Endodermal cell (in vitro differentiated cells): Measurements from ENCODE around the gene ELP5. TPM values are rescaled to one million over a fixed set of nuclear protein-coding genes. Genes with fewer than 3 reads are reported as not detected.

Experiments
- DNase-seq: peaks from one replicate; pipeline ENCODE4 v3.0.0-alpha.2; 2017
- H3K27ac ChIP-seq: 2 replicates; pipeline ENCODE4 v1.5.1; 2013; ENCODE audit warnings: mild to moderate bottlenecking, low read depth, low read length, moderate library complexity
- H3K27me3 ChIP-seq: 2 replicates; pipeline ENCODE4 v1.6.1; 2013; ENCODE audit warnings: mild to moderate bottlenecking, low read length, moderate library complexity; ENCODE audit not compliant: insufficient read depth, control insufficient read depth, poor library complexity, severe bottlenecking
- H3K36me3 ChIP-seq: 2 replicates; pipeline ENCODE4 v1.7.0; 2013; ENCODE audit warnings: mild to moderate bottlenecking, low read length, moderate library complexity; ENCODE audit not compliant: control insufficient read depth, insufficient read depth
- H3K4me1 ChIP-seq: one replicate; pipeline ENCODE4 v1.7.0; 2013; ENCODE audit warnings: low read length; ENCODE audit not compliant: control insufficient read depth, insufficient read depth
- H3K4me3 ChIP-seq: 2 replicates; pipeline ENCODE4 v1.5.1; 2013; ENCODE audit warnings: mild to moderate bottlenecking, low read length, moderate library complexity
- H3K9ac ChIP-seq: 2 replicates; pipeline ENCODE4 v1.6.1; 2013; ENCODE audit warnings: mild to moderate bottlenecking, low read length, moderate library complexity; ENCODE audit not compliant: poor library complexity, severe bottlenecking; ENCODE audit errors: extremely low read depth
- H3K9me3 ChIP-seq: 2 replicates; pipeline ENCODE4 v1.6.1; 2013; ENCODE audit warnings: mild to moderate bottlenecking, low read length, moderate library complexity; ENCODE audit not compliant: control insufficient read depth
- H3K27ac Mint-ChIP-seq: 2 replicates; pipeline ENCODE4 v1.8.0; 2020; ENCODE audit warnings: mixed read lengths
- H3K27me3 Mint-ChIP-seq: 2 replicates; pipeline ENCODE4 v1.8.0; 2021; ENCODE audit warnings: mild to moderate bottlenecking, mixed read lengths; ENCODE audit not compliant: insufficient read depth
- H3K36me3 Mint-ChIP-seq: 2 replicates; pipeline ENCODE4 v1.8.0; 2020; ENCODE audit warnings: low read depth, mixed read lengths
- H3K4me1 Mint-ChIP-seq: 2 replicates; pipeline ENCODE4 v1.8.0; 2020; ENCODE audit warnings: mixed read lengths
- H3K4me3 Mint-ChIP-seq: 2 replicates; pipeline ENCODE4 v1.8.0; 2020; ENCODE audit warnings: mild to moderate bottlenecking, moderate library complexity, mixed read lengths
- H3K9me3 Mint-ChIP-seq: 2 replicates; pipeline ENCODE4 v1.8.0; 2020; ENCODE audit warnings: mild to moderate bottlenecking, mixed read lengths
- CTCF ChIP-seq: fragments of 200-600 bp; sonication (generic); conservative IDR thresholded peaks from 2 replicates; pipeline ENCODE4 v1.5.0; 2021; ENCODE audit warnings: antibody characterized with exemption, mild to moderate bottlenecking
- WGBS, 2 experiments: methylation state at CpG; one replicate each; pipeline versions ENCODE4 v1.1.5 to v1.1.7; 2013; ENCODE audit warnings: missing lambda C conversion rate in 2 of 2, mixed read lengths in 1 of 2; ENCODE audit not compliant: insufficient coverage in 1 of 2, insufficient read length in 1 of 2; 5-methylcytosine and 5-hydroxymethylcytosine counted together
- total RNA-seq, 2 donors: library from RNA; stranded (reverse); fragmentation: NEBNext Ultra II Directional in 1 of 2; extraction: Animal tissue kit (Norgen Biotek cat#: 25700) in 1 of 2; gene quantifications; 2 replicates in 1 of 2; 3 replicates in 1 of 2; pipeline ENCODE4 v1.2.1, GENCODE V29; 2021

The ELP5 gene
- total RNA-seq, 2 donors from 2014 or later = 45.3 to 68.0 TPM

GRCh38 chr17:7304179-7304578, 52.2 kb downstream of the ELP5 start:
- H3K36me3 Mint-ChIP-seq = peaks cover 5% of the 10 kb centered on the region
- peaks cover under 1% of the 10 kb centered on the region for H3K27me3 ChIP-seq
- no peaks in the 10 kb centered on the region for H3K9me3 Mint-ChIP-seq
- peaks cover 25% of the 10 kb centered on the region for H3K27me3 Mint-ChIP-seq
- no peak for TF ChIP-seq CTCF
- DNase-seq = no peak
- H3K27ac Mint-ChIP-seq = no peak overlapping the region
- H3K9ac ChIP-seq = no peak overlapping the region
- H3K9me3 ChIP-seq = no peaks in the 10 kb centered on the region
- H3K4me1 ChIP-seq = no peaks in the 10 kb centered on the region
- WGBS, 2 experiments = 84 to 94% methylated on average over 3 to 7 of the region's 7 CpGs
- no peak overlapping the region for H3K4me3 ChIP-seq
- peaks cover 8% of the 10 kb centered on the region for H3K4me1 Mint-ChIP-seq
- H3K4me3 Mint-ChIP-seq = no peak overlapping the region
- peaks cover under 1% of the 10 kb centered on the region for H3K36me3 ChIP-seq
- no peak overlapping the region for H3K27ac ChIP-seq

- H3K4me3 ChIP-seq = peak within 1 kb of the TSS; percentile 99
- H3K9me3 ChIP-seq = no peaks in the 10 kb centered on the region
- Mint-ChIP-seq H3K27me3 (peaks cover 5% of the 10 kb centered on the region), H3K9me3 (no peaks in the 10 kb centered on the region), H3K4me3 (peak within 1 kb of the TSS; percentile 88), H3K27ac (peak within 1 kb of the TSS; percentile 99), H3K36me3 (peaks cover 32% of the 10 kb centered on the region), H3K4me1 (peaks cover 23% of the 10 kb centered on the region)
- no peaks in the 10 kb centered on the region for H3K4me1 ChIP-seq
- peak within 1 kb of the TSS; percentile 97 for H3K27ac ChIP-seq
- peak within 1 kb of the TSS; percentile 91 for H3K9ac ChIP-seq
- no peaks in the 10 kb centered on the region for H3K27me3 ChIP-seq
- TF ChIP-seq CTCF = no peak
- peaks cover 28% of the 10 kb centered on the region for H3K36me3 ChIP-seq
- 0 to 1% methylated on average over 20 to 64 of the region's 64 CpGs for WGBS, 2 experiments
- DNase-seq = peak; percentile 100
These were observed 55.1 kb downstream of the ELP5 start, which contains the start of gene EIF5A for GRCh38 chr17:7306911-7307685. Gene EIF5A, plus strand, starts transcription at chr17:7307628. Its CDS starts 2,008 bp downstream, at chr17:7309636.

GRCh38 chr17:7307686-7308624, 55.9 kb downstream of the ELP5 start:
- H3K4me3 Mint-ChIP-seq = peak overlapping the region; percentile 88

More at GRCh38 chr17:7307686-7308624, 55.9 kb downstream of the ELP5 start:
- TF ChIP-seq CTCF = peak; percentile 24
- Histone ChIP-seq H3K4me3 (peak overlapping the region; percentile 99), H3K9me3 (no peaks in the 10 kb centered on the region), H3K4me1 (no peaks in the 10 kb centered on the region), H3K27ac (peak overlapping the region; percentile 89), H3K36me3 (peaks cover 35% of the 10 kb centered on the region), H3K27me3 (no peaks in the 10 kb centered on the region), H3K9ac (peak overlapping the region; percentile 91)
- DNase-seq = peak; percentile 78
- Mint-ChIP-seq H3K9me3 (no peaks in the 10 kb centered on the region), H3K27ac (peak overlapping the region; percentile 99), H3K36me3 (peaks cover 39% of the 10 kb centered on the region), H3K27me3 (peaks cover 3% of the 10 kb centered on the region), H3K4me1 (peaks cover 23% of the 10 kb centered on the region)
- WGBS, 2 experiments = 0% methylated on average over 18 to 100 of the region's 104 CpGs
